HG02938 (cell line): ENCODE results near the gene SH3D21.

Experiments used
- ATAC-seq: cut with Tn5 transposase; IDR thresholded peaks from one replicate; pipeline ENCODE4 v1.9.1; 2021; ENCODE audit warnings: mild to moderate bottlenecking, moderate library complexity; ENCODE audit not compliant: unreplicated experiment

The SH3D21 gene

GRCh38 chr1:36355811-36356210 lies 49.6 kb downstream of the SH3D21 start:
- no peak for ATAC-seq

- no peak for ATAC-seq
Measured at GRCh38 chr1:36358514-36359084, 52.4 kb downstream of the SH3D21 start.

GRCh38 chr1:36359383-36359782 lies 53.2 kb downstream of the SH3D21 start:
- no peak for ATAC-seq

- no peak for ATAC-seq
Measured at GRCh38 chr1:36359911-36360550, 53.9 kb downstream of the SH3D21 start.

- ATAC-seq: no peak
Measured at GRCh38 chr1:36365381-36365780, 59.2 kb downstream of the SH3D21 start.

GRCh38 chr1:36366091-36366661 lies 60.0 kb downstream of the SH3D21 start:
- ATAC-seq: no peak

- no peak for ATAC-seq
Measured at GRCh38 chr1:36367066-36367465, 60.9 kb downstream of the SH3D21 start.

GRCh38 chr1:36367798-36368197 lies 61.6 kb downstream of the SH3D21 start:
- no peak for ATAC-seq

GRCh38 chr1:36369061-36369861 lies 63.1 kb downstream of the SH3D21 start:
- ATAC-seq: peak; percentile 39
